PC-3 (cell line): ENCODE data around the gene CLIC4. TPM values are rescaled to one million over a fixed set of nuclear protein-coding genes. Genes with fewer than 3 reads are reported as not detected.

ENCODE experiments used
- ATAC-seq: fragments of 200-7000 bp; cut with Tn5 transposase; 2 replicates; pipeline ENCODE4 v1.9.1; 2020; ENCODE audit warnings: mild to moderate bottlenecking, moderate library complexity
- BruUV-seq: library from RNA; stranded (reverse); fragments of 400-500 nt; replicated peaks from 2 replicates; lab custom pipeline; 2021; lab: Mats Ljungman, UMichigan
- CTCF ChIA-PET: fragments of 300-600 bp; sonication (Branson Sonifier 250); formaldehyde crosslinking; loops from one replicate; lab custom pipeline; 2022; ENCODE audit warnings: antibody characterized with exemption; lab: Charles Lee
- POLR2A ChIA-PET: fragments of 300-600 bp; sonication (Branson Sonifier 250); formaldehyde crosslinking; loops from one replicate; lab custom pipeline; 2022; ENCODE audit warnings: antibody characterized with exemption; ENCODE audit not compliant: unreplicated experiment; lab: Charles Lee
- DNase-seq: peaks from one replicate; pipeline ENCODE4 v3.0.0-alpha.2; 2015
- H2AFZ ChIP-seq: fragments of 300-600 bp; sonication (generic); 2 replicates; pipeline ENCODE4 v1.6.0; 2016; ENCODE audit warnings: antibody characterized with exemption, low read length
- H3F3A ChIP-seq: fragments of 300-600 bp; sonication (generic); one replicate; pipeline ENCODE4 v1.6.0; 2017; ENCODE audit warnings: antibody characterized with exemption, low read length, control low read depth, mild to moderate bottlenecking; ENCODE audit not compliant: unreplicated experiment
- H3K27ac ChIP-seq: fragments of 300-600 bp; sonication (generic); 2 replicates; pipeline ENCODE4 v1.5.1; 2016; ENCODE audit warnings: mild to moderate bottlenecking, low read length
- H3K27me3 ChIP-seq: fragments of 300-600 bp; sonication (generic); 2 replicates; pipeline ENCODE4 v1.6.1; 2016; ENCODE audit warnings: low read length, mixed read lengths
- H3K36me3 ChIP-seq: fragments of 300-600 bp; sonication (generic); 2 replicates; pipeline ENCODE4 v1.6.1; 2016; ENCODE audit warnings: low read depth, mixed run types, low read length, mixed read lengths
- H3K4me1 ChIP-seq: fragments of 300-600 bp; sonication (generic); 2 replicates; pipeline ENCODE4 v1.5.1; 2016; ENCODE audit warnings: low read length; ENCODE audit not compliant: insufficient read depth
- H3K4me2 ChIP-seq: fragments of 300-600 bp; sonication (generic); 2 replicates; pipeline ENCODE4 v1.6.0; 2016; ENCODE audit warnings: low read length
- H3K4me3 ChIP-seq: fragments of 300-600 bp; sonication (generic); 2 replicates; pipeline ENCODE4 v1.5.1; 2016; ENCODE audit warnings: mild to moderate bottlenecking, low read length, mixed read lengths
- H3K79me2 ChIP-seq: fragments of 300-600 bp; sonication (generic); 2 replicates; pipeline ENCODE4 v1.6.1; 2017; ENCODE audit warnings: low read length, mixed read lengths
- H3K9ac ChIP-seq: fragments of 300-600 bp; sonication (generic); 2 replicates; pipeline ENCODE4 v1.6.0; 2016; ENCODE audit warnings: mild to moderate bottlenecking, low read length
- H3K9me2 ChIP-seq: fragments of 300-600 bp; sonication (generic); replicated peaks from 2 replicates; pipeline ENCODE4 v1.6.1; 2016; ENCODE audit warnings: mixed run types, low read length, mixed read lengths
- H3K9me3 ChIP-seq: fragments of 300-600 bp; sonication (generic); 2 replicates; pipeline ENCODE4 v1.6.1; 2016; ENCODE audit warnings: low read length, mixed read lengths
- H4K20me1 ChIP-seq: fragments of 300-600 bp; sonication (generic); 2 replicates; pipeline ENCODE4 v1.6.1; 2016; ENCODE audit warnings: low read length, mixed read lengths
- CTCF ChIP-seq: fragments of 300-600 bp; sonication (generic); conservative IDR thresholded peaks from 2 replicates; pipeline ENCODE4 v1.5.1; 2017; ENCODE audit warnings: antibody characterized with exemption, low read depth, mild to moderate bottlenecking, low read length
- EZH2 ChIP-seq: fragments of 300-600 bp; sonication (generic); IDR thresholded peaks from one replicate; pipeline ENCODE4 v1.6.1; 2017; ENCODE audit warnings: antibody characterized with exemption, mild to moderate bottlenecking, low read length; ENCODE audit not compliant: unreplicated experiment
- EZH2phosphoT487 ChIP-seq: fragments of 300-600 bp; sonication (generic); IDR thresholded peaks from 2 replicates; pipeline ENCODE4 v1.6.1; 2018; ENCODE audit warnings: mild to moderate bottlenecking, antibody characterized with exemption, low read length, borderline replicate concordance
- intact Hi-C: fragments of 100-400 bp; cut with micrococcal nuclease; formaldehyde crosslinking; loops from 2 replicates; pipeline ENCODE4 v1.9.0; 2023
- total RNA-seq: library from RNA; depleted of rRNA; stranded (reverse); fragments of >200 nt; gene quantifications from 2 replicates; pipeline ENCODE4 v1.2.3, GENCODE V29; 2014

The CLIC4 gene
- total RNA-seq, 1 experiment from 2014 or later = 57.6 TPM

GRCh38 chr1:24828887-24829192, 83.6 kb downstream of the CLIC4 start:
- Histone ChIP-seq H3F3A (no peaks in the 10 kb centered on the region), H3K79me2 (0 out of 2 replicates have a peak, but pooled peaks cover 4% of the 10 kb centered on the region), H2AFZ (no peak overlapping the region), H3K9me2 (no peaks in the 10 kb centered on the region), H3K4me3 (no peak overlapping the region), H3K9ac (no peak overlapping the region), H3K36me3 (no peaks in the 10 kb centered on the region), H3K27me3 (no peaks in the 10 kb centered on the region), H3K4me2 (no peak overlapping the region), H3K4me1 (no peaks in the 10 kb centered on the region), H3K27ac (no peak overlapping the region), H4K20me1 (no peaks in the 10 kb centered on the region), H3K9me3 (no peaks in the 10 kb centered on the region)
- POLR2A ChIA-PET = no interaction called here
- TSS peak; percentile 25 for BruUV-seq
- intact Hi-C loops = loop anchor here (10.0 kb wide), 1 partner anchor 54 kb away; no protein-coding TSS in a partner anchor
- ATAC-seq (no peak), DNase-seq (no peak)
- TF ChIP-seq EZH2 (no peak), EZH2phosphoT487 (no peak), CTCF (no peak)
- CTCF ChIA-PET = no interaction called here

GRCh38 chr1:24830680-24831272, 85.5 kb downstream of the CLIC4 start:
- Histone ChIP-seq H3K4me1 (no peaks in the 10 kb centered on the region), H3K27me3 (no peaks in the 10 kb centered on the region), H3K9ac (no peak overlapping the region), H3K79me2 (0 out of 2 replicates have a peak, but pooled peaks cover 2% of the 10 kb centered on the region), H3K27ac (no peak overlapping the region), H3K9me2 (no peaks in the 10 kb centered on the region), H3K4me2 (no peak overlapping the region), H2AFZ (no peak overlapping the region), H3K36me3 (no peaks in the 10 kb centered on the region), H3F3A (no peaks in the 10 kb centered on the region), H4K20me1 (no peaks in the 10 kb centered on the region), H3K9me3 (no peaks in the 10 kb centered on the region), H3K4me3 (no peak overlapping the region)
- CTCF ChIA-PET = interaction anchor here (0.5 to 1.2 kb wide), 21 partner anchors 12 to 191 kb away, joined by 3 to 35 read pairs (median 4); partner anchors contain the start of gene CLIC4
- BruUV-seq = no TSS peak
- DNase-seq = peak; percentile 86
- ATAC-seq = peak; percentile 83
- intact Hi-C loops = loop anchor here (2.0 kb wide), 2 partner anchors 84 to 142 kb away; no protein-coding TSS in a partner anchor
- POLR2A ChIA-PET = interaction anchor here (0.5 to 0.6 kb wide), 3 partner anchors 10 to 143 kb away, joined by 3 to 6 read pairs (median 3); partner anchors contain the start of gene CLIC4
- TF ChIP-seq EZH2phosphoT487 (no peak), CTCF (peak; percentile 92)

GRCh38 chr1:24841593-24841992, 96.3 kb downstream of the CLIC4 start:
- Histone ChIP-seq H3K36me3 (no peaks in the 10 kb centered on the region), H3K9me3 (no peaks in the 10 kb centered on the region), H4K20me1 (no peaks in the 10 kb centered on the region), H3K27ac (no peak overlapping the region), H3K27me3 (no peaks in the 10 kb centered on the region), H3K9ac (no peak overlapping the region), H3K4me1 (no peaks in the 10 kb centered on the region), H3F3A (no peaks in the 10 kb centered on the region), H3K9me2 (no peaks in the 10 kb centered on the region), H3K79me2 (no peaks in the 10 kb centered on the region), H2AFZ (no peak overlapping the region), H3K4me2 (no peak overlapping the region), H3K4me3 (no peak overlapping the region)
- no peak for TF ChIP-seq EZH2phosphoT487
- no peak for TF ChIP-seq CTCF
- TF ChIP-seq EZH2 = no peak
- CTCF ChIA-PET = no interaction called here
- no TSS peak for BruUV-seq
- intact Hi-C loops = no loop called here
- ATAC-seq (no peak), DNase-seq (no peak)
- POLR2A ChIA-PET = no interaction called here
